ENCODE results near the gene HHAT.

GRCh38 chr1:210698661-210699060 lies 370.0 kb downstream of the HHAT start:
- TF ChIP-seq CTCF (IDR thresholded peaks at IDR 0.05 in 4 of 5, conservative IDR thresholded peaks at IDR 0.05 in 1 of 5) (no peak), POLR2A (IDR thresholded peaks at IDR 0.05) (no peak)

Measured in gastrocnemius medialis (tissue), 4 donors.